Natural killer cell (primary cell): ENCODE data around the gene VTCN1. TPM values are rescaled to one million over a fixed set of nuclear protein-coding genes. Genes with fewer than 3 reads are reported as not detected.

Source experiments
- ATAC-seq, 3 donors: fragments of 150-1000 bp in 2 of 3; fragments of 200-7000 bp in 1 of 3; cut with Tn5 transposase; 1 replicate in 1 of 3; 2 replicates in 2 of 3; pipeline ENCODE4 v1.10.0; 2021; ENCODE audit warnings: mild to moderate bottlenecking in 2 of 3, moderate library complexity in 2 of 3
- DNase-seq, 2 donors: peaks; one replicate each; pipeline versions ENCODE4 v3.0.0 to v3.0.0-alpha.2; 2013 to 2021; ENCODE audit warnings: mixed read lengths in 1 of 2
- H3K27ac ChIP-seq: one replicate; pipeline ENCODE4 v1.5.1; 2013; ENCODE audit warnings: mild to moderate bottlenecking, low read length
- H3K27me3 ChIP-seq: one replicate; pipeline ENCODE4 v1.6.1; 2013; ENCODE audit warnings: low read length; ENCODE audit not compliant: control insufficient read depth, insufficient read depth
- H3K36me3 ChIP-seq: one replicate; pipeline ENCODE4 v1.6.1; 2013; ENCODE audit warnings: low read length; ENCODE audit not compliant: control insufficient read depth, insufficient read depth
- H3K4me1 ChIP-seq: one replicate; pipeline ENCODE4 v1.6.1; 2013; ENCODE audit warnings: low read length; ENCODE audit not compliant: control insufficient read depth, insufficient read depth
- H3K4me3 ChIP-seq: one replicate; pipeline ENCODE4 v1.5.1; 2013; ENCODE audit warnings: low read length
- H3K9me3 ChIP-seq: one replicate; pipeline ENCODE4 v1.6.1; 2013; ENCODE audit warnings: low read length; ENCODE audit not compliant: control insufficient read depth, insufficient read depth
- H3K27ac Mint-ChIP-seq, 2 donors: one replicate each; pipeline ENCODE4 v1.8.0; 2022; ENCODE audit warnings: mild to moderate bottlenecking in 2 of 2, mixed read lengths in 2 of 2, moderate library complexity in 1 of 2
- H3K27me3 Mint-ChIP-seq, 2 donors: one replicate each; pipeline ENCODE4 v1.8.0; 2022; ENCODE audit warnings: low read depth in 2 of 2, mixed read lengths in 2 of 2
- H3K36me3 Mint-ChIP-seq: one replicate; pipeline ENCODE4 v1.8.0; 2022; ENCODE audit warnings: mixed read lengths
- H3K4me1 Mint-ChIP-seq, 2 donors: one replicate each; pipeline ENCODE4 v1.8.0; 2022; ENCODE audit warnings: mixed read lengths in 2 of 2
- H3K4me3 Mint-ChIP-seq: one replicate; pipeline ENCODE4 v1.8.0; 2022; ENCODE audit warnings: mild to moderate bottlenecking, moderate library complexity, mixed read lengths
- H3K9me3 Mint-ChIP-seq, 2 donors: one replicate each; pipeline ENCODE4 v1.8.0; 2022; ENCODE audit warnings: mixed read lengths in 2 of 2
- CTCF ChIP-seq: fragments of 200-600 bp; IDR thresholded peaks from one replicate; pipeline ENCODE4 v1.8.0; 2022; ENCODE audit warnings: antibody characterized with exemption
- WGBS: methylation state at CpG from one replicate; pipeline ENCODE4 v1.1.7; 2013; ENCODE audit warnings: missing lambda C conversion rate; ENCODE audit not compliant: insufficient coverage; 5-methylcytosine and 5-hydroxymethylcytosine counted together
- intact Hi-C: fragments of 100-400 bp; cut with micrococcal nuclease; formaldehyde crosslinking; loops from one replicate; pipeline ENCODE4 v1.14.2; 2022
- total RNA-seq, 4 donors: library from RNA; stranded (reverse); fragments of 120-200 nt in 1 of 4; gene quantifications; one replicate each; pipeline versions ENCODE4 v1.2.3 to v1.2.4, GENCODE V29; 2013 to 2022

Gene VTCN1
- total RNA-seq, 3 donors from 2014 or later (not counting 1 experiment from before 2014, with no cell fraction given) = not detected

GRCh38 chr1:117101334-117101733 is 109.4 kb downstream of the VTCN1 start:
- Histone ChIP-seq H3K27ac (no peak overlapping the region), H3K4me3 (no peak overlapping the region), H3K27me3 (no peaks in the 10 kb centered on the region), H3K36me3 (peaks cover 35% of the 10 kb centered on the region), H3K9me3 (no peaks in the 10 kb centered on the region), H3K4me1 (no peaks in the 10 kb centered on the region)
- Mint-ChIP-seq H3K4me1 (no peaks in the 10 kb centered on the region), H3K4me3 (no peak overlapping the region), H3K27ac (no peak overlapping the region), H3K36me3 (peaks cover 10% of the 10 kb centered on the region), H3K9me3 (no peaks in the 10 kb centered on the region), H3K27me3 (no peaks in the 10 kb centered on the region)
- DNase-seq (no peak), ATAC-seq (no peak)
- no CpG with 5 or more reads among the region's 1 CpG for WGBS
- no peak for TF ChIP-seq CTCF
- intact Hi-C loops = no loop called here

GRCh38 chr1:117098287-117098890 is 112.3 kb downstream of the VTCN1 start:
- no peak overlapping the region for H3K27ac ChIP-seq
- H3K4me3 ChIP-seq = no peak overlapping the region
- Mint-ChIP-seq H3K4me1 (peaks cover 6% of the 10 kb centered on the region in 2 donors), H3K27ac (no peak overlapping the region), H3K27me3 (no peaks in the 10 kb centered on the region), H3K9me3 (no peaks in the 10 kb centered on the region), H3K4me3 (no peak overlapping the region), H3K36me3 (peaks cover 10% of the 10 kb centered on the region)
- no peaks in the 10 kb centered on the region for H3K27me3 ChIP-seq
- H3K4me1 ChIP-seq = no peaks in the 10 kb centered on the region
- ATAC-seq (no peak), DNase-seq (no peak)
- 99% methylated on average over 4 of the region's 4 CpGs for WGBS
- intact Hi-C loops = no loop called here
- peaks cover 38% of the 10 kb centered on the region for H3K36me3 ChIP-seq
- TF ChIP-seq CTCF = no peak
- H3K9me3 ChIP-seq = no peaks in the 10 kb centered on the region

GRCh38 chr1:117097443-117097842 is 113.3 kb downstream of the VTCN1 start:
- H3K27me3 ChIP-seq = no peaks in the 10 kb centered on the region
- Mint-ChIP-seq H3K4me1 (peaks cover 6% of the 10 kb centered on the region in 2 donors), H3K36me3 (peaks cover 10% of the 10 kb centered on the region), H3K27ac (no peak overlapping the region), H3K27me3 (no peaks in the 10 kb centered on the region), H3K4me3 (no peak overlapping the region), H3K9me3 (no peaks in the 10 kb centered on the region)
- no peak overlapping the region for H3K27ac ChIP-seq
- TF ChIP-seq CTCF = no peak
- peaks cover 40% of the 10 kb centered on the region for H3K36me3 ChIP-seq
- no peak for ATAC-seq
- no peaks in the 10 kb centered on the region for H3K4me1 ChIP-seq
- no peak for DNase-seq
- H3K4me3 ChIP-seq = no peak overlapping the region
- H3K9me3 ChIP-seq = no peaks in the 10 kb centered on the region
- WGBS = 92% methylated on average over 4 of the region's 4 CpGs
- intact Hi-C loops = no loop called here

- 96% methylated on average over 3 of the region's 3 CpGs for whole genome bisulfite sequencing
- Histone ChIP-seq H3K4me3 (no peak overlapping the region), H3K36me3 (peaks cover 36% of the 10 kb centered on the region), H3K9me3 (no peaks in the 10 kb centered on the region), H3K27ac (no peak overlapping the region), H3K27me3 (no peaks in the 10 kb centered on the region), H3K4me1 (no peaks in the 10 kb centered on the region)
- Mint-ChIP-seq H3K4me1 (peaks cover 6% of the 10 kb centered on the region in 2 donors), H3K27me3 (no peaks in the 10 kb centered on the region), H3K4me3 (no peak overlapping the region), H3K36me3 (peaks cover 10% of the 10 kb centered on the region), H3K9me3 (no peaks in the 10 kb centered on the region), H3K27ac (no peak overlapping the region)
- intact Hi-C loops = no loop called here
- DNase-seq = no peak
- no peak for ATAC-seq
- no peak for TF ChIP-seq CTCF
These were observed 113.7 kb downstream of the VTCN1 start for GRCh38 chr1:117096951-117097408.
